Gastrocnemius medialis (tissue), 4 donors: ENCODE measurements around the gene USP46.

Source experiments
- CTCF ChIP-seq, 5 experiments: fragments of 450-650 bp in 3 of 5; fragments of 200-600 bp in 2 of 5; sonication (generic) in 2 of 5; IDR thresholded peaks in 4 of 5; conservative IDR thresholded peaks in 1 of 5; 1 replicate in 4 of 5; 2 replicates in 1 of 5; pipeline ENCODE4 v1.5.1; 2016 to 2019; ENCODE audit warnings: antibody characterized with exemption in 5 of 5, mild to moderate bottlenecking in 3 of 5, moderate library complexity in 3 of 5
- POLR2A ChIP-seq, 2 donors: fragments of 450-650 bp; IDR thresholded peaks; one replicate each; pipeline ENCODE4 v1.6.1; 2017; ENCODE audit warnings: antibody characterized with exemption in 2 of 2, mild to moderate bottlenecking in 2 of 2, moderate library complexity in 2 of 2

GRCh38 chr4:52573551-52573950 is 85.5 kb downstream of the USP46 start:
- TF ChIP-seq CTCF (IDR thresholded peaks at IDR 0.05 in 4 of 5, conservative IDR thresholded peaks at IDR 0.05 in 1 of 5) (no peak), POLR2A (IDR thresholded peaks at IDR 0.05) (no peak)
